GM19397 (cell line): ENCODE results near the gene TOX3.
A peak's percentile ranks its signal among the peaks of the same experiment; 100 is the strongest.

ENCODE experiments used
- ATAC-seq: cut with Tn5 transposase; IDR thresholded peaks from one replicate; pipeline ENCODE4 v1.9.1; 2021; ENCODE audit warnings: mild to moderate bottlenecking, moderate library complexity; ENCODE audit not compliant: unreplicated experiment

TOX3 gene

DNA sequence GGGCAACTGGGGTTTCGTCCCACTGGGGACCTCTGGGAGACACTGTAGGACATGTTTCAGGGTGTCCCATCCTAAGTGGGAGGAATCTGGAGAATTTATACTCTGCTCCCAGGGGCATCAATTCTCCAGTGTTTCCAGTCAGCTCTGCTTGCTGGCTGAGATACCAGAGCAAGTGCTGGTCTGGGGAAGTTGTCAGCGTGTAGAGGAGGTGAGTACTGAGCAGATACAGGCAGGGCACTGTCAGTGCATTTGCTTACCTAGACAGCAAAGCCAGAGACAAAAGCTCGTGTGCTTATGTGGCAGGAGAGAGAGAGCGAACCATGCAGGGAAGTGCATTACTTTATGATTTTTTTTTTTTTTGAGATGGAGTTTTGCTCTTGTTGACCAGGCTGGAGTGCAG is 20.2 kb upstream of the TOX3 start:
- ATAC-seq: no peak

DNA sequence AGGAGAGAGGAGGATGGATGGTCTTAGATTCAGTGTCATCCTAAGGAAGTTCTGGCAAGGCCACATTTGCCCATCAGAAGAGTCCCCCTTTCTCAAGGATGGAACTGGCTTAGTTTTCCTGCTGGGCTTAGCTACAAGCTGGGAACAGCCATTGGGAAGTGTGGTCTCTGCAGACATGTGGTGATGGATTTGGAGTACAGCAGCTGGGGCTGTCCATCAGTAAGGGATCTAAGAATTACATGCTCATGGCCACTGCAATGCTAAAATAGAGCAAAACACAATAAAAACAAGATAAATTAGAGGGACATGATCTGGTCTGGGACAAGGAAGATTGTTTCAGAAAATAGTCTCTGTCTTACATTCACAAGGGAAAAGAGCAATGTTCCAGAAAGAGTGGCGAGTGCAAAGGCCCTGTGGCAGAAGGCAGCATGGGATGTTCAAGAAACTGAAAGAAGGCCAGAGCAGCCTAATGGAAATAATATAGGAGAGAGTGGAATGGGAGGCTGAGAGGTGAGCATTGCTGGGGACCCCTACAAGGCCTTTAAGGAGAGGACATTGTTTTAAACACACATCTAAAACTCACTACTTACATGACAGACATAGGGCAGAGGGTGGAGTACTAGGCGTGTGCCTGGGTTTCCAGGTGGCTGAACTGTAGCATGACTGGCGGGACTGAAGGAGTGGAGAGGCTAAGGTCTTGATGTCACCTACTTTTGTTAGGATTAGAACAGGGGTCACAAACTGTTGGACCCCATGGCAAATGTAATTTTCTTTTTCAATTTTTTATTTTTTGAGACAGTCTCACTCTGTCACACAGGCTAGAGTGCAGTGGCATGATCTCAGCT is 17.0 kb upstream of the TOX3 start:
- ATAC-seq: no peak

GRCh38 chr16:52562770-52563169 is 15.8 kb upstream of the TOX3 start:
- ATAC-seq: no peak

DNA sequence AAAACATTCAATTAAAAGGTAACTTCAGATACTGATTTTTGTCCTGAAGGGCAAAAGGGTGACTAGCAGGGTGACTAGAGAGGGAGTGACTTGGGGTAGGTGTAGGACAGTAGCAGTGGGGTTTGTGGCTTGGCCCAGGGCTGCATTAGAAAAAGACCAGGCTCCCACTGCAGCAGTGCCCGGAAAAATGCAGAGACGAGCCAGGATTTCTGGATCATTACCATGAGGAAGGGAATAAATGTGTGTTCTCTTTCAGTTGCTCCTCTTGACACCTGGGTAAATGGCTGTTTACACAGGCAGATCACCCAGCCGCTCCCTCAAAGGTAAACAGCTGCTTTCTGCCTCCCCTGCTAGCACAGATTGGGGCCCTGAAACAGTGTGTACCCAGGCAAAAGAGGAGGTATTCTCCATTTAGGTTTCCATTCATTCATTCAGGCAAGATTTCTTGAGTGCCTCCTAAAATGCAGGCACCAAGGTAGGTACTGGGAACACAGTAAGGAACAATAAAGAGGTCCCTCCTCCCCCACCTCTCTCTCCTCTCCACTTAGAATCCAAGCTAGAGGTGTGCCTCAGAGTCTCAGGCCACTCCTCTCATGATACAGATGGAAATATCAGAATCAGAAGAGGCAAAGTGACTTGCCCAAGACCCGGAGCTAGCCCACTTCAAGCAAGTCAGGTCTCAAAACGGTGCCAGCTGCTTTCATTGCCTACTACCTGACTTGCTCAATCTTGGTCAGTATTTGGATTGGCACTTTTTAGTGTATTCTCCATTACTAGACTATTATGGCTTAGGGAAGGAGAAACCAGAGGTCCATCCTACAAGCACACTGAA is 15.2 kb upstream of the TOX3 start:
- no peak for ATAC-seq

GRCh38 chr16:52558448-52558847 is 11.5 kb upstream of the TOX3 start:
- ATAC-seq: no peak

- ATAC-seq: no peak
These were observed 10.3 kb upstream of the TOX3 start for GRCh38 chr16:52557236-52557635.

GRCh38 chr16:52556083-52556482 is 9.1 kb upstream of the TOX3 start:
- no peak for ATAC-seq

- no peak for ATAC-seq
These were observed 8.6 kb upstream of the TOX3 start for GRCh38 chr16:52555572-52555971.

DNA sequence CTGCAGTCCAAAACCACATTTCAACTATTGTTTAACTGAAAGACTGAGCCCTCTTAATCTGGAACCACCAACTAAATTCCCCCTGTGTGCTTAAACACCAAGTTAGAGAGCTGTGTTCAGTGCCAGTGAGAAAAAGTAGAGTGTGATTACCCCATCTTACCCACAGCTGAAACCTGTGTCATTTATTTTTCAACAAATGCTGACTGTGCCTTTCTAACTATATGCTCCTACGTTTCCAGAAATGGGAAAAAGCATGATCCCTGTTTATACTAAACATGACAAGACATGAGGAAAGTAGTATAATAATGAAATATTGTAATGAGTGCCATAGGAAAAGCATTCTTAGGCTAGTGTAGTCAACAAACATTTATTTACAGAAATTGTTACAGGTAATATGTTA is 7.4 kb upstream of the TOX3 start:
- ATAC-seq: no peak

DNA sequence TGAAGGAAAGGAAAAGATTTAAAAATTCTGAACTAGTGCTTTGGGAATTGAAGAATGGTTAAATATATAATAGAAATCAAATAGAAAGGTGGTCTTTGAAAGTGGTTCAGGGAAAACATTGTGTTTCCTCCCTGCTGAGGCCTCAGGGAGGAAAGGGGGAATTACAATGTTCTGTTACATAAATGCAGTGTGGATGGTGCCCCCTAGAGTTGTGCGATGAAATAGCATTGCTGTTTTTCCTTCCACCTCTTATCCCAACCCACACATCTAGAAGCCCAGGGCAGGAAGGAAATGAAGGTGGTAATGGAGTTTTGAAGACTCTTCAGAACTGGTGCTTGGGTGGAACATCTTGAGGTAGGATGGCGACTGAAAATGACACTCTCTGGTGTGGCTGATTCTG is 6.4 kb upstream of the TOX3 start:
- no peak for ATAC-seq

GRCh38 chr16:52552643-52553042 is 5.7 kb upstream of the TOX3 start:
- ATAC-seq: no peak

- no peak for ATAC-seq
These were observed 2.2 kb upstream of the TOX3 start for GRCh38 chr16:52549011-52549692.

DNA sequence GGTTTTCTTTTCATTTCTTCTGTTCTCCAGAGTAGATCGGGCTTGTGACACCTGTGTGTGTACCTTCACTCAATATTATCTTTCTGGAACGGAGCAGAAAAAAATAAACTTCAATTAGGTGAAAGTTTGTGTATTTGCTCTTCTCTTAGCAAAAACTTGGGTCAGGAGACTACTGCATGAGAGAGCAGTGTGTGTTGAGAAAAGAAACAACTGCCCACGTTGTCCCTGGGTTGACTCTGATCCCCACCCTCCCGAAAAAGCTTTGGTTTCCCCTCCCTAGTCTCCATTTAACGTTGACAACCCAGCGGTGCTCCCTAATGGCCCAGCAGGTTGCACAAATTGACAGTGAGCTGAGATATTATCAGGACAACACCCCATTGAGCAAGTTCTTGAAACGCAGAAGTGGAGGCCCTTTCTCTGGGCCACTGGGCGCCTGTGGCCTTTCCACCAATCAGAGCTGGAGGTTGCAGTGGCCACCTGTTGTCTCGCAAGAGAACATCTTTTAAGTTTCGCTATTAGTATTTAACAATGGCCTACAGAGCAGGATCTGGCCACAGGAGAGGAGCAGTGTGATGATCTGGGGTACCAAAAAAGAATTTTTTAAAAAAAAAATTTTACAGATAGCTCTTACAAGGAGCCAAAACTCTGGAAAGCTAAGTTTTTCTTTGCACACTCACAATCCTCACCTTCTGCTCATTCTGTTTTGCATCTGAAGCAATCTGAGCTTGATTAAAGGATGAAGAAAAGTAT is 1.5 kb upstream of the TOX3 start:
- peak; percentile 63 for ATAC-seq

DNA sequence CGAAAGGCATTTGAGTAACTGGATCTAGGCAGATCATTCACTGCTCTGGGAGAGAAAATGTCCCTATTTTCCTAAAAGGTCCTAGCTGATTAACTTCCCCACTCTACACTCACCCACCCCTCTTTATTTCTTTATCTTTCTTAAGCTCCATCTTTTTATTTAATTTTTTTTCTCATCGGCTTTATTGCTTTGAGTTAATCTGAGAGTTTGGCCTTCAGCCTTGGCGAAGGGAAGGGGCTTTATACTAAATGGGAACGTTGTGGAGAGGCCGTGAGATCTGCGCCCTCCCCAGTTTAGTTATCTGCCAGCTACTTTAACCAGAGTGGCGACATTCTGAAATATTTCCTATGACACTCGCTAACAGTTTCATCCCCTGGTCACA is 882 bp upstream of the TOX3 start:
- ATAC-seq: no peak

GRCh38 chr16:52546291-52547003 is 496 bp downstream of the TOX3 start:
- no peak for ATAC-seq

- ATAC-seq: no peak
These were observed 1.1 kb downstream of the TOX3 start for GRCh38 chr16:52545898-52546266.

GRCh38 chr16:52545222-52545897 is 1.6 kb downstream of the TOX3 start:
- ATAC-seq: no peak

DNA sequence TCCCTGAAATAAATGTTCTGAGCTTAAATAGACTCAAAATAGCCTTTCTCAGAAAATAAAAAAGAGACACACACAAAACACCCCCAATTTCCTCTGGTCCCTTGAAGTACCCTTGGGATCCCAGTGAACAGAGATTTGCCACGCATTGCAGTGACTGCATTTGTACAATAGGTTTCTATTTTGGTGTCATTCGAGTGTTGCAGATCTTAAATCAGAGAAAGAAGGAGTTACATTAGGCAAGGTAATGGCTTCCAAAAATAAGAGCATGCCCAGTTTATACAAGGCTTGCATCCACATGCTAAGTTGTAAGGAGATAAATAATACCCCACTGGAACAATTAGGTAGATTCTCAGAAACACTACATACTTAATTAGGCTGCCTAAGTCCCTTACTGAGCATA is 2.2 kb downstream of the TOX3 start:
- no peak for ATAC-seq

GRCh38 chr16:52543654-52544053 is 3.3 kb downstream of the TOX3 start:
- no peak for ATAC-seq

- ATAC-seq: no peak
These were observed 6.0 kb downstream of the TOX3 start for GRCh38 chr16:52540910-52541309.
